HG02970 (cell line): ENCODE results near the gene RGS14.

Experiments
- ATAC-seq: cut with Tn5 transposase; IDR thresholded peaks from one replicate; pipeline ENCODE4 v1.9.1; 2021; ENCODE audit warnings: mild to moderate bottlenecking, moderate library complexity, moderate number of reproducible peaks; ENCODE audit not compliant: unreplicated experiment, low FRiP score

The RGS14 gene

DNA sequence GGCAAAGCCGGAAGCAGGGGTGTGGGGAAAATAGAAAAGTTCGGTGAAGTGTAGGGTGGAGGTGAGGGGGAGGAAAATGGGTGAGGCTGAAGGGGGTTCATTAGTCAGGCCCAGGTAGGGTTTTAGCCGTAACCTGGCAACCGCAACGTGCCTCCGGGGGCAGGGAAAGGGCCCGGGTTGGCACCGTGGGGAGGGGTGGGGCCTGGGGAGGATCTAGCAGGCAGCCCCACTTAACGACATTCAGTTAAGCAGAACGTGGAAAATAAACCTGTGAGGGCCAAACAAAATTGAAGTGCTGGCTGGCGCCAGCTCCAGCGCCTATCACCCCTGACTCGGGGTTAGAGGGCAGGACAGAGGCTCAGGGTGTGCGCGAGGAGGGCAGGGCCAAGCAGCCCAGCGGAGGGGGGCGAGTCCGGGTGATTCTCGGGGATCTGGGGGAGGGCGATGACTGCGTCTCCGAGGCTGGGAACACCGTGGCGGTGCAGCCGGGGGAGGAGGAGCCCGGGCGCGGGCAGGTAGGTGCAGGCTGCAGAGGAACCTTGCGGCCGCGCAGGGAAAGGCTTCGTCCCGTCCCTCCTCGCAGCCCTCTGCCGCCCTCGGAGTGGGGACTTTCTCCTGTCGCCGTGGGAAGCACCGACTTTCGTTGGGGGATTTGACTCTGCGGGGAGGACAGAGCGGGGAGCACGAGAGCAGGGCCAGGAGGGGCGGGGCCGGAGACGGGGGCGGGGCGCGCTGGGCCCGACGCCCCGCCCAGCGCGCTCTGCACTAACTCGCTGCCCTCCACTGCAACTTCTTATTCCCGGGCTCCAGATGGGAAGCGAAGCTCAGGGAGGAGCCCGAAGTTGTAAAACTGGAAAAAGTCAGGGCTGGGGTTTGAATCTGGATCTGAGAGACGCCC, 5.1 kb downstream of the RGS14 start:
- ATAC-seq: peak; percentile 34

DNA sequence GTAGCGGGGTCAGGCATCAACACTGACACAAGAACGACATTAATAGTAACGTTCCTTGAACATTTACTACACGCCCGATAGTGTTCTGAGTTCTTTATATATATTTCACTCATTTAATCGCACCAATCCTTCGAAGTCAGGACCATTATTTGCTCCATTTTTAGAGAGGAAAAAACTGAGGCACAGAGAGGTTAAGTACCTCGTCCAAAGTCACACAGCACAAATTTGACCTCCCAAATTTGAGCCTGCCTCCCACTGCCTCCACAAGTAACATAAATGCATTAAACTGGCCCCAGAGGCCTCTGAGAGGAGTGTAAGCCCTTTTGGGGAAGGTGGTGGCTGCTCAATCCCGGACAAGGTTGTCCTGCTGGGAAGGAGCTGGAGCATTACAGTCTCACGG, 5.8 kb downstream of the RGS14 start:
- ATAC-seq: no peak

DNA sequence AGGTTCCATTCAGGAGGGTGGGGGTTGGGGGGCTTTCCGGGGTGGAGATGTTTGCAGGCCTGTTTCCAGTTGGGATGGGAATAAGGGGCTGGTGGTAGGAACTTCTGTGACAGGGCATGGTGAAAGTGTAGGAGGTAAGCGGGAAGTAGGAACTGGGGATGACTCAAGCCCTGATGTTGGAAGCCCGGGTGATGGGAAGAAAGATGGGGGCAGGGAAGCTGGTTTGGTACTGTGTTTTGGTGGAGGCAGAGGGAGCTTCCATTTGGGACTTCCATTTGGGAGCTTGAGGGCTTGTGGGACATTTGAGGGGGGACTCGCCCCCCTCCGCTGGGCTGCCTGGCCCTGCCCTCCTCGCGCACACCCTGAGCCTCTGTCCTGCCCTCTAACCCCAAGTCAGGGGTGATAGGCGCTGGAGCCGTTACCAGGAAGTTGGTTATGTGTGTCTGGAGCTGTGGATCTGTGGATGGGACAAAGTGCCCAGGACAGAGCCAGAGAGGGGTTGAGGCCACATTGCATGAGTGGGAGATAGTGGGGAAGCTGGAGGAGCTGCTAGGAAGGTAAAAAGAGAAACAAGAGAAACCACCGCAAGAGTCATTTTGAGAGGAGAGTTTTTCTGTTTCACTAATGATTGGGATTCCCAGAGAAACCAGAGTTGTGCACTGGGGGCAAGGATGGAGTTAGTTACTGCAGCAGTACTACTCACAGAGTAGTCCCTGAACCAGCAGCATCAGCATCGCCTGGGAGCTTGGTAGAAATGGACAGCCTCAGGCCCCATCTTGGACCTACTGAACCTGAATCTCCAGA, 6.6 kb downstream of the RGS14 start:
- ATAC-seq: no peak

DNA sequence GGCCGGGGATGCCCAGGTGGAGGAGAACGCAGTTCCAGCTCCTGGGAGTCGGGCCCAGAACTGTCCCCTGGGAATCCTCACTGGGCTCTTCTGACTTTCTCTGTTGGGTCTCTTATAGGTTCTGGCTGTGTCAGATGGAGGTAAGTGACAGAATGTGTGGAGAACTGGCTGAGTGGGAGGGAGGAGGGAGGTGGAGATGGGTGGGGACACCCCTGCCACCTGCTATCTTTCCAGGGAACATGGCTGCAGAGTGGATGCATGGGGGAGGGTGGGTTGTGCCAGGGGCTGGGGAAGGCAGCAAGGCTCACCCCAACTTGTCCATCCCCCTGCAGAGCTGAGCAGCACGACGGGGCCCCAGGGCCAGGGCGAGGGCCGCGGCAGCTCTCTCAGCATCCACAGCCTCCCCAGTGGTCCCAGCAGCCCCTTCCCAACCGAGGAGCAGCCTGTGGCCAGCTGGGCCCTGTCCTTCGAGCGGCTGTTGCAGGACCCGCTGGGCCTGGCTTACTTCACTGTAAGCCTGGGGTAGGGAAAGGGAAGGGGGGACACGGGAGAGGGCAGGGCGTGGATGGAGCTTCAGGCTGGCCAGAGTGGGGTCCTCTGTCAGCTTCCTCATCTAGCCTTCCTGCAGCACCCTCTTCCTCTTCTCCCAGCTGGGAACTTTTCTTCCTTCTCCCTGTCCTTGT, 8.3 kb downstream of the RGS14 start:
- no peak for ATAC-seq

DNA sequence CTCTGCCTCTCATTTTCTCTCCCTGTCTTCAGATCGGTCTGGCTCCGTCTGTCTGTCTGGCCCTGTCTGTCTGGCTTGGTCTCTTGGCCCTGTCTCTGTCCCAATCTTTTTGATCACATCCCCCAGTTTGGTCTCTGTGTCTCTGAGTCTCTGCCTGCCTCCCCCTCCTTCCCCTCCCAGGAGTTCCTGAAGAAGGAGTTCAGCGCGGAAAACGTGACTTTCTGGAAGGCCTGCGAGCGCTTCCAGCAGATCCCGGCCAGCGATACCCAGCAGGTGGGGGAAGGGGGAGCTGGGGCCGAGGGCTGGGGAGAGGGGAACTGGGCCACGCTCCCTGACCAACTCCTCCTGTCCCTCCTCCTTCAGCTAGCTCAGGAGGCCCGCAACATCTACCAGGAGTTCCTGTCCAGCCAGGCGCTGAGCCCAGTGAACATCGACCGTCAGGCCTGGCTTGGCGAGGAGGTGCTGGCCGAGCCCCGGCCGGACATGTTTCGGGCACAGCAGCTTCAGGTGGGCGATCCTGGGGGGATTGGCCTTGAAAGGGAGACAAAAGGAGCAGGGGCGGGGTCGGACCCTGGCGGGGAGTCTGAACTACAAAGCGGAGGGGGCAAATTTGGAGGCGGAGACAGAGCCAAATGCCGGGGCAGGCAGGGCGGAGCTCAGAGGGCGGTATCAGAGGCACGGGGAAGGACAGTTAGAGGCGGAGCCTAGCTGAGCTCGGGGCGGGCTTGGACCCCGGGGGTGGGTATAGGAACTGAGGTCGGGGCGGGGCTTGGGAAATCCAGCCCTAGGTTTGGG, 9.0 kb downstream of the RGS14 start:
- ATAC-seq: no peak

DNA sequence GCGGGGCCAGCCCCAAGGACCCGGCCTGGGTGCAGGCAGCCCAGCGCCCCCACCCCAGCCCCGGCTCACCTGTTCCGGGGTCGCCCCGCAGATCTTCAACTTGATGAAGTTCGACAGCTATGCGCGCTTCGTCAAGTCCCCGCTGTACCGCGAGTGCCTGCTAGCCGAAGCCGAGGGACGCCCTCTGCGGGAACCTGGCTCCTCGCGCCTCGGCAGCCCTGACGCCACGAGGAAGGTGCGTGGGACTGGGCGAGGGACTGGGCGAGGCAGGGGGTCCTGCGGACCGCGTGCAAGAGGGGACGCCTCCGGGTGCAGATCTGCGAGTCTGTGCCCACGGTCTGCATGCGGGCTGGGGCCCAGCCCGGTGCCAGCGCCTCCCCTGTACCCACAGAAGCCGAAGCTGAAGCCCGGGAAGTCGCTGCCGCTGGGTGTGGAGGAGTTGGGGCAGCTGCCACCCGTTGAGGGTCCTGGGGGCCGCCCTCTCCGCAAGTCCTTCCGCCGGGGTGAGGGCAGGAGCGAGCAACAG, 9.7 kb downstream of the RGS14 start:
- ATAC-seq: no peak

DNA sequence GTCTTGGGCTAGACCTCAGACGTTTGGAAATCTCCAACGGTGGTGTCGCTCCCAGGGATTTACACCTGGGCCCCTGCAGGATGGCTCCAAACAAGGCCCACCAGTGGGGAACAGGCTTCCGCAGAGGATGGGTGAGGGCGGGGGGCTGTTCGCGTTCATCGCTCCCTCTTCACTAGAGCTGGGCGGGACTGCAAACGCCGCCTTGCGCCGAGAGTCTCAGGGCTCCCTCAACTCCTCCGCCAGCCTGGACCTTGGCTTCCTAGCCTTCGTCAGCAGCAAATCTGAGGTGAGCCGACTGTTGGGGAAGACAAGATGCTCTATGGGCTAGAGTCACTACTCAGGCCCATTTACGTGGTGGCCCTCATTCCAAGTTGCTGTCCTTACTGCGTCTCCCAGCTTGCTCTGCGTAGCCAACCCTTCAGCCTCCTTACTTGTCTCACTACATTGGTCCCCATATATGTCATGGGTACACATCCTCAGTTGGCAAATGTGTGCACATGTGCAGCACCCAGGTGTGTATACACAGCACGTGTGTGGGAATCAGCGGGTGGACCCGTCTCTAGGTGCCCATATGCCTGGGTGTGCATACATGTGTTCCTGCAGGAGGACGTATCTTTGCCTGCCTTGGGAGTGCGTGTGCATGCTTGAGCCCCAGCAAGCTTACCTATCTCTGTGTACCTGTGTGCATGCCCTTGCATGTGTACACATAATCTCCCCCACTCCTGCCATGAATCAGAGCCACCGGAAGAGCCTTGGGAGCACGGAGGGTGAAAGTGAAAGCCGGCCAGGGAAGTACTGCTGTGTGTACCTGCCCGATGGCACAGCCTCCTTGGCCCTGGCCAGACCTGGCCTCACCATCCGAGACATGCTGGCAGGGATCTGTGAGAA, 10.5 kb downstream of the RGS14 start:
- no peak for ATAC-seq

DNA sequence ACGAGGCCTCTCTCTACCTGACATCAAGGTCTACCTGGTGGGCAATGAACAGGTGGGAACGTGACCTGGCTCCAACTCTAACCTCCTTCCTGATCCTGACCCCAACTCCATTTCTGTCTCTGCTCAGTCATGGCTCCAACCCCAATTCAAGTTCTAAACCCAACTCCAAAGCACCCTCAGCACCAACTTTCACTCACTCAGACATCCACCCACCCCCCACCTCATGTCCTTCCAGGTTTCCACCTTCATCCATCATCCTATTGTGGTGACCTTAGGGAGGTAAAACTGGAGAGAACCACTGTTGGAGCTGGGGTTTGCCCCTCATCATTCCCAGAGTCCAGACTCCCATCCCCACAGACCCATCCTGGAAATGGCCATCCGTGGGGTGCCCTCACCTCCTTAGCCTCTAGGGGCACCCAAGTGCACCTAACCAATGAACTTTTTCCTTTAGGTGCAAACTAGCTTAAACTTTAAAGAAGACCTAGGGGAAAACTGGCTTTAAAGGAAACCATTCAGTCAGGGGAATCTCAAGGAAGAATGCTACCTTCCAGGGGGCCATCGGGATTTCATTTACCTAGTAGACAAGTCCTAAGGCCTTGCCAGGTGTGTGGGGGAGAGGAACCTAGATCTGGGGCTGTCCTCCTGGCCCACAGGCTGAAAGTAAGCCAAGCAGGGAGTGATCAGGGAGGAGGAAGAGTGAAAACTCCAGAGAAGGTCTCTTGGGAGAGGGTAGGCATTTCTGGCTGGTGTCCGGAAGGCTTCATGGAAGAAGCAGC, 11.3 kb downstream of the RGS14 start:
- no peak for ATAC-seq

DNA sequence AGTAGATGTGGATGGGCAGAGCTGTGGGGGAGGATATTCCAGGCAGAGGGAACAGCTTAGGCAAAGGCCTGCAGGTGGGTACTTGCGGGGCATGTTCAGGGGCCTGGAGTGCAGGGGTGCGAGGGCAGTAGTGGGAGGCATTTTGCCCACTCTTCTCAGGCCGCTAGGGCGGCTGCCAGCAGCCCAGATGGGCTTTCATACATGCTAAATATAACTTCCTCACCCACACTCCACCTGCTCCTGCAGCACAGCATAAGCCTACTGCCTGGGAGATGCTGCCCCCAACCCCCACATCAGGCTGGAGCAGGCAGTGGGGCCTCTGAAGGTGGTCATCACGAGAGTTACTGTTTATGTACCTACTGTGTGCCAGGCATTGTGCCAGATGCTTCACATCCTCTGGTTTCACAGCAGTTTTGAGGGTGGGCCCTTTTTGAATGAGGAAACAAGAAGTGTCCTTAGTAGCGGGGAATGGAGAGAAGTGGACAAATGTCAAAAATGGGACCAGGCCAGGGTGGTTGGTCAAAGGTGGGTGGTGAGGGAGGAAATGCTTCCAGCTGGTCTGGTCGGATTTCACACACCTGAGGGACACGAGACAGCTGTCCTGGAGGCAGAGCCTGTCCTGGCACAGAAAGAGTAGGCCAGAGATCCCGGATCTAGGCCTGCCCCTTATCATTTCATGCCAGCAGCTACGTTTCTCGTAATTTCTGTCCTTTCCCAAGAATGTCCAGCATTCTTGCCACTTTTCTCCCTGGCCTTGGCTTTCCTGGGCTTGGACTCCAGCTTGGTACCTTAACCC, 12.1 kb downstream of the RGS14 start:
- no peak for ATAC-seq

DNA sequence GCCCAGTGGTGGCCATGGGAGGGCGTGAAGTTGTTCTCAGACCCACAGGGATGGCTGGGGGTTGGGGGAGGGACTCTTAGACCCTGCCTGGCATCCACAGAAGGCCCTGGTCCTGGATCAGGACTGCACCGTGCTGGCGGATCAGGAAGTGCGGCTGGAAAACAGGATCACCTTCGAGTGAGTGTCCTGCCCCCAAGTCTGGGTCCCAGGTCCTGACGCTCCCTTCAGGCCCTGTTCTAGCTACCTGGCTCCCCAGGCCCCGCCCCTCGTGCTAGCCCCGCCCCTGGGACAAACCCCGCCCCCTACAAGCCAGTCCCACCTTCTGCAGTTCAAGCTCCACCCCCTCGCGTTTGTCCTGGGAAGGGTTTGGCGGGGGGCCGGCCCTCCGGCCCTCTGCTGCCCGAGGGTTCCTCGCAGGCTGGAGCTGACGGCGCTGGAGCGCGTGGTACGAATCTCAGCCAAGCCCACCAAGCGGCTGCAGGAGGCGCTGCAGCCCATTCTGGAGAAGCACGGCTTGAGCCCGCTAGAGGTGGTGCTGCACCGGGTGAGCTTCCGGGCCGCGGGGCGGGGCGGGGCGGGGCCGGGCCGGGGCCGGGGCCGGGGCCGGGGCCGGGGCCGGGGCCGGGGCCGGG, 12.9 kb downstream of the RGS14 start:
- no peak for ATAC-seq

DNA sequence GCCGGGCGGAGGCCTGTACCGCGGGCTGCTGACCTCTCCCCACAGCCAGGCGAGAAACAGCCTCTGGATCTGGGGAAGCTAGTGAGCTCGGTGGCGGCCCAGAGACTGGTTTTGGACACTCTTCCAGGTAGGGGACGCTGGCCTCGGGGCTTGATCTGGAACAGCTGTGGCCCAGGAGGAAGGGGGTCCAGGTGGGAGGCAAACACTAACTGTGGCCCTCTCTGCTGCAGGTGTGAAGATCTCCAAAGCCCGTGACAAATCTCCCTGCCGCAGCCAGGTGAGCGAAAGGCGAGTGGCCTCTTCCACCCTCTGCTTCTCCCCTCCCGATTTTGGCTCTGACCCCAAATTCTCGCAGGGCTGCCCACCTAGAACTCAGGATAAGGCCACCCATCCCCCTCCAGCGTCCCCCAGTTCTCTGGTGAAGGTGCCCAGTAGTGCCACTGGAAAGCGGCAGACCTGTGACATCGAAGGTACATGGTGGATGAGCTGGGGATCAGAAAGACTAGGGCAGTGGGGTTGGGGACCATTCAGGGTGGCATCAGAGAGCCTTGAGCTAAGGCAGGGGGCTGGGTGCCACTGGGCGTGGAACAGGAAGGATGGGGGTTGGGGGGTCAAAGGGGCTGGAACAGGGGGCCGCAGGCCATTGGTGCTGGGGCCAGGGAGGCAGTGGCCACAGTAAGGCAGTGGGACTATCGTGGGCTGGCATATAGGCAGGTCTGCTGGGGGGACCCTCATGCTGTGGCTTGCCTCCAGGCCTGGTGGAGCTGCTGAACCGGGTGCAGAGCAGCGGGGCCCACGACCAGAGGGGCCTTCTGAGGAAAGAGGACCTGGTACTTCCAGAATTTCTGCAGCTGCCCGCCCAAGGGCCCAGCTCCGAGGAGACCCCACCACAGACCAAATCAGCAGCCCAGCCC, 13.7 kb downstream of the RGS14 start:
- ATAC-seq: no peak

DNA sequence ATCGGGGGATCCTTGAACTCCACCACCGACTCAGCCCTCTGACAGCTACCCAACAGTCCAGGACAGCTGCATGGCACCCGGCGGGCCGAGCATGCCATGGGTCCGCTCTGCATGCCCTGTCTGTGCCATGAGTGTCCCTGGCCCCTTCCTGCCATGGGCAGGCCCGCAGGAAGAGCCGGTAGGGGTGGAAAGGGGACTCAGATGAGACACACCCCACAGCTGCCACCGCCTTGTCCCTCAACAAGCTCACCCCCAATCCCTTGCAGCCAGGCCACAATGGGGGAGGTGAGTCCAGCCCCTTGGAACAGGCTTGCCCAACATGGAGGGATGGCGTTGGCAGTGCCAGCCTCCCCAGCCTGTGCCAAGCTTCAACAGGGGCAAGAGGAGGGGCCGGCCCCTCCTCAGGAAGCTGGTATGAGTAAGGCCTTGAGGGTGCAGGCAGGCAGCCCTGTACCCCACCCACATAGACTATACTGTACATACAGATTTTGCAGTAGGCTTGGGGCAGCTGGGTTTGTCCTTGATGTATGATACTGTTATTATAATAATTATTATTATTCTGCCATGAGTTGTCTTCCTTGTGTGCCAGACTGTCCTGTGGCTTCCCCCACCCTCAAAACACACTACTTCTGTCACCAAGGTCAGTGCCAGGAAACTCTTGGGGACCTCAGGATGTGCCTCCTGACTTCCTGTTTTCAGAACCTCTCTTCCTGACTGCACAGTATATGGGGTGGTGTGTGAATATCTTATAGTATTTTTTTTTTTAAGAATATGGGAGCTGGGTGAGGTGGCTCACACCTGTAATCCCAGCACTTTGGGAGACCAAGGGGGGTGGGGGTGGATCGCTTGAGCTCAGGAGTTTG, 14.5 kb downstream of the RGS14 start:
- ATAC-seq: no peak

DNA sequence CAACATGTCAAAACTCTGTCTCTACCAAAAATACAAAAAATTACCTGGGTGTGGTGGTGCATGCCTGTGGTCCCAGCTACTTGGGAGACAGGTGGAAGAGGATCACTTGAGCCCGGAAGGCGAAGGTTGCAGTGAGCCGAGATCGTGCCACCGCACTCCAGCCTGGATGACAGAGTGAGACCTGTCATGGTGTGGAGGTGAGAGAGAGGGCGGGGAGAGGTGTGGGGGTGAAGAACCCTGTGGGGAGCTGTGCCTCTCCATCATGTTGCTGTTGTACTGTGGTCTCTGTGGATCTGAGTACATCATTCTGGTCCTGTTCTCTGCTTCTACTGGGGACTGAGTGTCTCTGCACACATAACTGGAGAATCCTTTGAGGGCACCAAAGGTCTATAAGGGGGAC, 15.2 kb downstream of the RGS14 start:
- ATAC-seq: no peak

DNA sequence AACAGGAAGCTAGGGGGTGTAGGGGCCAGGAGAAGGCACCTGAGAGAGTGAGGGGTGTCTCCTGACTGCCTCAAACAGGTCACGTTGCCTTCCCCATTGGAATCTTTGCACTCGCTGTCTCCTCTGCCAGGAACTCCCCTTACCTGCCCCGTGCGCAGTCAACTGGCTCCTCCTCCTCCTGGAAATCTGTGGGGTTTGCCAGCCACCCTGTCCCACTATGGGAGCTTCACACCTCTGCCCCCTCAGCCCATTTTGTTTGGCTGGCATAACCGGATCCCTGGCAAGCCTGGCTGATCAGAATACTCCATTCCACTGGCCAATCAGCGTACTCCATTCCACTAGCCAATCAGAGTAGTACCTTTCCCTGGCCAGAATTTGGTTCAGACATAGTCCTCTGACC, 16.1 kb downstream of the RGS14 start:
- ATAC-seq: no peak

DNA sequence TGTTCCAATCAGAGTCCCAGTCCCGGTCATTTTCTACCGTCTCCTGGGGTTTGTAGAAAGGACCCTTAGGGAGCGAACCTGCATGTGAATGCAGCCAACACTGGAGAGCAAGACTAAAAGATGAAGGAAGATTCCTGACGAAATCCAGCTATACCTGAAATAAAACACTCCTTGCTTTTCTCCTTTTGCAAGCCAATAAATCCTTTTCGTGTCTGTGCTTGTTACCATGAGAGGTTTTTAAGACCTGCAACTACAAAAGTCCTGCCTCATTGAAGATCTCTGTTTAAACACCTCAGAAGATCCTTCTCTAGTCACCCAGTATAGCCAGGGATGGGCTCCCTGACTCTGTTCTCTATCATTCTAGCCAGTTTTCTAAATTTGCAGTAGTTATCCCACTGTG, 16.5 kb downstream of the RGS14 start:
- no peak for ATAC-seq
